ENCODE results near the gene CDK6.

The CDK6 gene

DNA sequence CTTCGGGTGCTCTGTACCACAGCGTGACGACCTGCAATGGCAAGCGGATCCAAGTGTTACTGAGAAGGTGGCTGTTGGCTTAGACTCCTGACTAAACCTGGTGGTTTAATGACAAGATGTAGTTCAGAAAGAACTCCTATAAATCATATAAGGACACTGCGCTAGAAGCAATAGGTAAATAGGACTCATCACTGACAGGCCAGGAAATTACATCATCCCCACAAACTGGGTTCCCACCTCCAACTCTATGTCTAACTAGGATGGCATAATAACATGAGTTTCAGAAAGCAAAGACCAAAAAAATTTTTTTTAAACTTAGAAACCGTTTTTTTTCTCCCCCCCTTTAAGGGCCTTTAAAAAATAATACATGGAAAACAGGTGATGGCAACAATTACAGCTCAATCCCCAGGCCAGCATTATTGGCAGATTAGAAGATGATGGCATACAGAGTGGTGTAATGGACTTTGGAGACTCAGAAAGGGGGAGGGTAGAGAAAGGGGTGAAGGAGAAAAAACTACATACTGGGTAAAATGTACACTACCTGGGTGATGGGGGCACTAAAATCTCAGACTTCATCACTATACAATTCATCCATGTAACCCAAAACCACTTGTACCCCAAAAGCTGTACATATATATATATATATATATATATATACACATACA, 164.7 kb downstream of the CDK6 start:
- DNase-seq, result no peak

- no peak for DNase-seq
Observed at GRCh38 chr7:92670204-92670851, 166.0 kb downstream of the CDK6 start.

DNA sequence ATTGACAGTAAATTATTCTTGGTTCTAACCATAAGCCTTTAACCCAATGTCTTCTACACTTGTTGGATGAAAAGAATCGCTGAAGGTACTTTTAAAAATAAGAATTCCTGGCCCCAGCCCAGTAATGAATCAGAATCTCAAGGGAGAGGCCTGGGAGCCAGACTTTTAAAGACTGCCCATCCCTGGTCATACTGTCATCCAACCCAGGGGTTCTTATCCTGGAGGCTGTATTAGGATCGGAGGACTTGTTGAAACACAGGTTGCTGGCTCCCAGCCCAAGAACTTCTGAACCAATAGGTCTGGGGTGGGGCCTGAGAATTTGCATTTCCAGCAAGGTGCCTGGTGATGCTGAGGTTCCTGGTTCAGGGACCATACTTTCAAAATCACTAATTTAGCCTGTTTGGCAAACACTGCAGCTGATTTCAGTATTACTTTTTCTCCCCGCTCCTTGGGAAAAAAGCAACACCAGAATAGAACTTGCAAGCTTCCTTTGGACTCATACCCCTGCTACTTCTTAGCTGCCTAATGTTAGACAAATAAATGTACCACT, 166.7 kb downstream of the CDK6 start:
- no peak for DNase-seq

- DNase-seq, result no peak
Observed at GRCh38 chr7:92668564-92668963, 167.8 kb downstream of the CDK6 start.

DNA sequence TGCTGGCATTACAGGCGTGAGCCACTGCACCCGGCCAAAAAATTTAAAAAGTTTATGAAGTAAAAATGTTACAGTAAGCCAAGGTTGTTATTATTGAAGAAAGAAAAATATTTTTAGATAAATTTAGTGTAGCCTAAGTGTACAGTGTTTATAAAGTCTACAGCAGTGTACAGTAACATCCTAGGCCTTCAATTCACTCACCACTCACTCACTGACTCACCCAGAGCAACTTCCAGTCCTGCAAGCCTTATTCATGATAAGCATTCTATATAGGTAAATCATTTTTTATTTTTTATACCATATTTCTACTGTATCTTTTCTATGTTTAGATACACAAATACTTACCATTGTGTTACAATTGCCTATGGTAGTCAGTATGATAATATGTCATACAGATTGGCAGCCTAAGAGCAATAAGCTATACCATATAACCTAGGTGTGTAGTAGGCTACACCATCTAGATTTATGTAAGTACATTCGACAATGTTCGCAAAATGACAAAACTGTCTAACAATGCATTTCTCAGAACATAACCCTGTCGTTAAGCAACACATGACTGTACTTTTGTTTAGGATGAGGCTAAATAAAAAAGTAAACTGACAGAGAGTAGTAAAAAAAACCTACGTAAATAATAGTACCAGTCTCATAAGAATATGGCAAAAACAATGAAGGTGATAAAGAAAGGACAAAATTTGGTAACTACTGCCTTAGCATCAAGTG, 168.4 kb downstream of the CDK6 start:
- DNase-seq, result no peak

DNA sequence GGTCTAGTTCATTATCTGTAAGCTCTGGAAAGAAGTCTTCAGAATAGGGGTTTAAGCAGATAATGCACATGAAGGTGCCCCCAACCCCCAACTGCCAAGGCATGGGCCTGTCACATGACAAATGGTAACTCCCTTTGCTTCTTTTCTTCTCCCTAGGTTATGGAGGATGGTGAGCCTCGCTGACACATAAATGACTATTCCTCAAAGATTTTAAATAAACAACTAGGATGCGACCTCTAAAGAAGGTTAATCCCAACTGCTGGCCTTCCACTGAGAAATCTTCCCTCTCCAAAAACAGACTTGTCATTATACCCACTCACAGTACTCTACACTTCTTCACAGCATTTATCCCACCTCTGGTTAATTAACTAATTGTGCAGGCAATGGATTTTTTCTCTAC, 170.4 kb downstream of the CDK6 start:
- DNase-seq, result no peak

DNA sequence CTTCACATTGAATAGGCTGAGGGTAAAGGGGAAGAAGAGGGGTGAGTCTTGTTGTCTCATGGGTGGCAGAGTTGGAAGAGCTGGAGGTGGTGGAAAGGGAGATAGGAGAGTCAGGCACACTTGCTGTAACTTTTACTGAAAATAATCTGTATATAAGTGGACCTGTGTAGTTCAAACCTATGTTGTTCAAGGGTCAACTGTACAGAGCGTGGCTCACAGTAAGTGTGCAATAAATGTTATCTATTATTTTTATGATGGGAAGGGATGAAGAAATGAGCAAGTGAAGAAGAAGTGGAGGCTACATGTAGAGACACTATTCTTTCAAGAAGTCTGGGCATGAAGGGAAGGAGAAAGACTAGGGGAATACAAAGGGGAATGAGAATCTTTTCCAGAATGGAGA, 174.7 kb downstream of the CDK6 start:
- no peak for DNase-seq

GRCh38 chr7:92658671-92659070, 177.7 kb downstream of the CDK6 start:
- DNase-seq, result no peak

DNA sequence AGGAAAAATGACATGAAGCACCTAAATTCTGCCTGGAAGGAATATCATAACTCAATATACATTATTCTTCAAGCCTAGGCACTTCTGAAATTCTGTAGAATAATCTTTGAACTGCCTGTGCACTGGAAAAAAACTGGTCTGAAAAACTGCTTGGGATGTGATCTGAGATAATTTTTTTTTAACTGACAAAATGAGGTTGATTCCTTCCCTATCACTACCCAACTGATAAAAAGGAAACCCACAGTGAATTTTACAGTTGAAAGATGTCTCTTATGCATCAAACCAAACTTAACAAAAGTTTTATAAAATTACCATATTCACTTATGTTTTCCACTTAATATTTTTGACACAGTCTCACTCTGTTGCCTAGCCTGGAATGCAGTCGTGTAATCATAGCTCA, 179.0 kb downstream of the CDK6 start:
- DNase-seq, result no peak

DNA sequence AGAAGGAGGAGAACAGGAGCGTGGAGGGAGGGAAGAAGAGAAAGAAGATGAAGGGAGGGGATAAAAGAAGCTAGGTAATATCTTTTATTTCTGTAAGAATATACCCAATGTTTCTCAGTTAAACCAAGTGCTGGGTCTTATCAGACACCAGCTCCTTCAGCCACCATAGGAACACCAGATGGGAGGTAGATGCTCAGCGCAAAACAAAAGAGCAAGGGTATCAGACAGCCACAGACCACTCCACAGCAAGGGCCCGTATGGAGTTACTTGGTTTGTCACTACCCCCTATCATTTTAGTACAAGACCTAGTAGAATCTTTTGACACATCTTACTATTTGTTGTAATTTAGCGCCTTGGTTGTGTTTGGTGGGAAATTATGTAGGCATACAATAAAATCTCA, 180.3 kb downstream of the CDK6 start:
- no peak for DNase-seq

GRCh38 chr7:92655346-92655884, 181.0 kb downstream of the CDK6 start:
- DNase-seq, result no peak

GRCh38 chr7:92653136-92653535, 183.2 kb downstream of the CDK6 start:
- no peak for DNase-seq

- DNase-seq, result no peak
Observed at GRCh38 chr7:92652536-92652935, 183.8 kb downstream of the CDK6 start.

GRCh38 chr7:92650391-92650790, 186.0 kb downstream of the CDK6 start:
- DNase-seq, result no peak

DNA sequence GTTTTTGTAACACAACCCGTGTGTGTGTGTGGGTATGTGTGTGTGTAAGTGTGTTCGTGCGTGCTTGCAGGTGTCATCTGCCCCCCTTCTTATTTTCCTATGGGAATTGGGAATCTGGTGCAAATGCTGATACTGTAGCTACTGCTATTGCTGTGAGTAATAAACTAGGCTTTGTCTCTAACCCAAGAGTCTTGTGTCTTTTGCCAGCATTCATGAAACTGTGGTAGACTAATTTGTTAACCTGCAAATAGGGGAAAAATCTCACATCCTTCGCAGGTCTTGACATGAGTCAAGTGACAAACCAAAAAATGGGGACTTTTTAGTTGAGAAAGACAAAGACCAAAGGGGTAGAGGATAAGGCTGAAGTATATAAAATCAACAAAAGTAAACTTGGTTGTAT, 188.3 kb downstream of the CDK6 start:
- no peak for DNase-seq

- no peak for DNase-seq
Observed at GRCh38 chr7:92647652-92648051, 188.7 kb downstream of the CDK6 start.

- no peak for DNase-seq
Observed at GRCh38 chr7:92647011-92647625, 189.3 kb downstream of the CDK6 start.

- DNase-seq, result no peak
Observed at GRCh38 chr7:92645114-92646061, 191.0 kb downstream of the CDK6 start.

- DNase-seq, result no peak
Observed at GRCh38 chr7:92644406-92645113, 191.8 kb downstream of the CDK6 start.

DNA sequence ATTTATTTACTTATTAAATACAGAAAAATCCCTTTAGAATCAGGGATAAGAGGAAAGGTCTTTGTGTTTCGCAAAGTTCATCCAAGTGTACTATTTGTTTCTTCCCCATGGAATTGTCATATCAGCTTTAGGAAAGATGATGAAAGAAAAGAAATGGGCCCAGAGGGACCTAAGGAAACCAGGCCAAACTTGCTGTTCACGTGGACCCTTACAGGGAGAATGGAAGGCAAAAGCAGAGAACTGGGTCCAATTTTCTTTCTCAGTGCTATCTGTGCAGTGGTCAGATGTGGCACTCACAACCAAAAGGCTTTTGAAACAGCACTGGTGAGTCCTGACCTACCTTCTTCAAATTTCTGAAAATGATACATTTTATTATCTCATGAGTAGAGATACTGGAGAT, 192.6 kb downstream of the CDK6 start:
- DNase-seq, result no peak

GRCh38 chr7:92641921-92642511, 194.4 kb downstream of the CDK6 start:
- DNase-seq, result no peak

All from activated gamma-delta T cell (primary cell).